Caco-2 (cell line): ENCODE measurements around the gene HRH2. TPM values are rescaled to one million over a fixed set of nuclear protein-coding genes. Genes with fewer than 3 reads are reported as not detected.

ENCODE experiments used
- BruUV-seq: library from RNA; stranded (reverse); fragments of 400-500 nt; replicated peaks from 2 replicates; lab custom pipeline; 2021; lab: Mats Ljungman, UMichigan
- CTCF ChIA-PET: fragments of 300-600 bp; sonication (Branson Sonifier 250); formaldehyde crosslinking; loops from one replicate; lab custom pipeline; 2022; ENCODE audit warnings: antibody characterized with exemption; lab: Charles Lee
- POLR2A ChIA-PET: fragments of 300-600 bp; sonication (Branson Sonifier 250); formaldehyde crosslinking; loops from one replicate; lab custom pipeline; 2022; ENCODE audit warnings: antibody characterized with exemption; lab: Charles Lee
- DNase-seq, 2 experiments: peaks; one replicate each; pipeline versions ENCODE4 v3.0.0 to v3.0.0-alpha.2; 2020 to 2022
- H3K27me3 ChIP-seq: replicated peaks from 2 replicates; pipeline ENCODE4 v1.6.0; 2011; ENCODE audit warnings: low read length; ENCODE audit not compliant: control insufficient read depth, insufficient read depth
- H3K36me3 ChIP-seq: 2 replicates; pipeline ENCODE4 v1.5.1; 2011; ENCODE audit warnings: low read length; ENCODE audit not compliant: control insufficient read depth, insufficient read depth
- H3K4me1 ChIP-seq: fragments of 250-450 bp; sonication (Bioruptor Pico); 2 replicates; pipeline ENCODE4 v1.5.1; 2020; ENCODE audit warnings: mild to moderate bottlenecking
- H3K4me3 ChIP-seq: 2 replicates; pipeline ENCODE4 v1.5.1; 2011; ENCODE audit warnings: low read depth, mild to moderate bottlenecking, control low read depth, low read length
- H3K9me3 ChIP-seq: fragments of 250-450 bp; sonication (Bioruptor Pico); 2 replicates; pipeline ENCODE4 v1.5.1; 2020; ENCODE audit warnings: mild to moderate bottlenecking, moderate library complexity
- H3K27ac Mint-ChIP-seq: one replicate; pipeline ENCODE4 v1.8.0; 2022; ENCODE audit warnings: mixed read lengths; ENCODE audit not compliant: unreplicated experiment
- H3K27me3 Mint-ChIP-seq: one replicate; pipeline ENCODE4 v1.8.0; 2022; ENCODE audit warnings: mixed read lengths; ENCODE audit not compliant: insufficient read depth, unreplicated experiment
- H3K36me3 Mint-ChIP-seq: one replicate; pipeline ENCODE4 v1.8.0; 2022; ENCODE audit warnings: mild to moderate bottlenecking, mixed read lengths; ENCODE audit not compliant: insufficient read depth, unreplicated experiment
- H3K4me1 Mint-ChIP-seq: one replicate; pipeline ENCODE4 v1.8.0; 2022; ENCODE audit warnings: low read depth, mixed read lengths; ENCODE audit not compliant: unreplicated experiment
- H3K4me3 Mint-ChIP-seq: one replicate; pipeline ENCODE4 v1.8.0; 2022; ENCODE audit warnings: mild to moderate bottlenecking, moderate library complexity, mixed read lengths; ENCODE audit not compliant: unreplicated experiment
- H3K9me3 Mint-ChIP-seq: one replicate; pipeline ENCODE4 v1.8.0; 2022; ENCODE audit warnings: mixed read lengths; ENCODE audit not compliant: unreplicated experiment
- intact Hi-C: fragments of 100-400 bp; cut with micrococcal nuclease; formaldehyde crosslinking; loops from one replicate; pipeline ENCODE4 v1.10.0; 2022; ENCODE audit not compliant: unreplicated experiment
- total RNA-seq: library from RNA; stranded (reverse); gene quantifications from 2 replicates; pipeline ENCODE4 v1.2.3, GENCODE V29; 2022
- TF ChIP-seq, protein P1 (sequence below), 2 experiments: fragments of 200-600 bp in 1 of 2; IDR thresholded peaks; 1 replicate in 1 of 2; 2 replicates in 1 of 2; pipeline versions ENCODE4 v1.5.1 to v1.8.0; 2011 to 2022; ENCODE audit warnings: antibody characterized with exemption in 1 of 2, control low read depth in 1 of 2, inconsistent platforms in 1 of 2, low read depth in 1 of 2, low read length in 1 of 2, mild to moderate bottlenecking in 1 of 2, moderate library complexity in 1 of 2; ENCODE audit not compliant: insufficient read depth in 1 of 2, severe bottlenecking in 1 of 2, unreplicated experiment in 1 of 2

HRH2 gene
- total RNA-seq, 1 experiment from 2014 or later, result not detected

DNA sequence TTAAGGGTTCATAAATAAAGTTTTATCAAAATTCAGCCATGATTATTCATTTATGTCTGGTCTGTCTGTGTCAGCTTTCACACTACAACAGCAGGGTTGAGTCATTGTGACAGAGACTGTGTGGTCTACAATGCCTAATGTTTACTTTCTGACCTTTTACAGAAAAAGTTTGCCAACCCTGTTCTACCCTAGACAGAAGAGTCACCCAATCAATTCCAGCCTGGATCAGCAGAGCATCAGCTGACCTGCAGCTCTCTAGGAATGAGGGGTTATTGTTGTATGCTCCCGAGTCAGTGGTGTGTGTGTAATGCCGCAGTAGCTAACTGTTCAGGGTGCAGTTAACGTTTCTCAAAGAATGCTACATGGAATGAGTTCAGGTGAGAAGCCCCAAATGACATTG lies 87.3 kb downstream of the HRH2 start:
- Histone ChIP-seq H3K4me1 (no peaks in the 10 kb centered on the region), H3K27me3 (no peaks in the 10 kb centered on the region), H3K9me3 (no peaks in the 10 kb centered on the region), H3K36me3 (no peaks in the 10 kb centered on the region), H3K4me3 (no peak overlapping the region)
- no peak overlapping the region for H3K4me3 Mint-ChIP-seq
- POLR2A ChIA-PET, result no interaction called here
- H3K4me1 Mint-ChIP-seq, result no peaks in the 10 kb centered on the region
- DNase-seq, result no peak
- no peaks in the 10 kb centered on the region for H3K36me3 Mint-ChIP-seq
- H3K9me3 Mint-ChIP-seq, result no peaks in the 10 kb centered on the region
- BruUV-seq, result no TSS peak
- H3K27ac Mint-ChIP-seq, result no peak overlapping the region
- TF ChIP-seq, protein P1, sequence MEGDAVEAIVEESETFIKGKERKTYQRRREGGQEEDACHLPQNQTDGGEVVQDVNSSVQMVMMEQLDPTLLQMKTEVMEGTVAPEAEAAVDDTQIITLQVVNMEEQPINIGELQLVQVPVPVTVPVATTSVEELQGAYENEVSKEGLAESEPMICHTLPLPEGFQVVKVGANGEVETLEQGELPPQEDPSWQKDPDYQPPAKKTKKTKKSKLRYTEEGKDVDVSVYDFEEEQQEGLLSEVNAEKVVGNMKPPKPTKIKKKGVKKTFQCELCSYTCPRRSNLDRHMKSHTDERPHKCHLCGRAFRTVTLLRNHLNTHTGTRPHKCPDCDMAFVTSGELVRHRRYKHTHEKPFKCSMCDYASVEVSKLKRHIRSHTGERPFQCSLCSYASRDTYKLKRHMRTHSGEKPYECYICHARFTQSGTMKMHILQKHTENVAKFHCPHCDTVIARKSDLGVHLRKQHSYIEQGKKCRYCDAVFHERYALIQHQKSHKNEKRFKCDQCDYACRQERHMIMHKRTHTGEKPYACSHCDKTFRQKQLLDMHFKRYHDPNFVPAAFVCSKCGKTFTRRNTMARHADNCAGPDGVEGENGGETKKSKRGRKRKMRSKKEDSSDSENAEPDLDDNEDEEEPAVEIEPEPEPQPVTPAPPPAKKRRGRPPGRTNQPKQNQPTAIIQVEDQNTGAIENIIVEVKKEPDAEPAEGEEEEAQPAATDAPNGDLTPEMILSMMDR (IDR thresholded peaks at IDR 0.05; ENCODE audit: insufficient read depth in 1 of 2, low read depth in 1 of 2, low read length in 1 of 2, severe bottlenecking in 1 of 2, unreplicated experiment in 1 of 2), result no peak
- H3K27me3 Mint-ChIP-seq, result peaks cover 7% of the 10 kb centered on the region
- CTCF ChIA-PET, result interaction anchor here (0.9 kb wide), 1 partner anchor 16 kb away, joined by 3 read pairs; no protein-coding TSS in a partner anchor
- intact Hi-C loops, result no loop called here

DNA sequence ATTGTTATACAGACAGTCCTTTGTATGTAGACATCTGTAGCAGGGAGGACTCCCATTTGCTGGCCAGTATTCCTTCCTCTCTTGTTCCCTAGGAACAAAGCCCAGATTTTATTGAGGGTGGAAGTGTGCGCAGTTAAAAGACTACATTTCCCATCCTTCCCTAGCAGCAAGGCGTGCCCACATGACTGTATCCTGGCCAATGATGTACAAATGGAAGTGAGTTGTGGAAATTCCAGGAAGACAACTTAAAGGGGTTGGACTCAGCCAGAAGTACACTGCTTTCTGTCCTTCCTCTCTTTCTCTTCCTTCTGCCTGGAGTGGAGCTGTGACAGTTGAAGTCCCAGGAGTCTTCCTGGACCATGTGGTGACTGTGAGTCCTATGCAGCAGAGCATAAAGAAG lies 89.0 kb downstream of the HRH2 start:
- Mint-ChIP-seq H3K36me3 (no peaks in the 10 kb centered on the region), H3K9me3 (no peaks in the 10 kb centered on the region), H3K27ac (no peak overlapping the region), H3K4me1 (no peaks in the 10 kb centered on the region), H3K27me3 (peaks cover 7% of the 10 kb centered on the region), H3K4me3 (no peak overlapping the region)
- no peaks in the 10 kb centered on the region for H3K27me3 ChIP-seq
- no peak overlapping the region for H3K4me3 ChIP-seq
- TF ChIP-seq, protein P1 (IDR thresholded peaks at IDR 0.05; ENCODE audit: insufficient read depth in 1 of 2, low read depth in 1 of 2, low read length in 1 of 2, severe bottlenecking in 1 of 2, unreplicated experiment in 1 of 2), result no peak
- no peaks in the 10 kb centered on the region for H3K9me3 ChIP-seq
- no peaks in the 10 kb centered on the region for H3K36me3 ChIP-seq
- no peaks in the 10 kb centered on the region for H3K4me1 ChIP-seq
- intact Hi-C loops, result no loop called here
- ChIA-PET POLR2A (no interaction called here), CTCF (interaction anchor here (1.0 kb wide), 1 partner anchor 17 kb away, joined by 4 read pairs; no protein-coding TSS in a partner anchor)
- BruUV-seq, result no TSS peak
- peak in 1 of 2 experiments; percentile 8 for DNase-seq

- Histone ChIP-seq H3K4me1 (no peaks in the 10 kb centered on the region), H3K27me3 (no peaks in the 10 kb centered on the region), H3K4me3 (no peak overlapping the region), H3K9me3 (no peaks in the 10 kb centered on the region), H3K36me3 (no peaks in the 10 kb centered on the region)
- intact Hi-C loops, result no loop called here
- POLR2A ChIA-PET, result no interaction called here
- Mint-ChIP-seq H3K4me3 (no peak overlapping the region), H3K4me1 (no peaks in the 10 kb centered on the region), H3K27ac (no peak overlapping the region), H3K27me3 (peaks cover 11% of the 10 kb centered on the region), H3K9me3 (no peaks in the 10 kb centered on the region), H3K36me3 (no peaks in the 10 kb centered on the region)
- TF ChIP-seq, protein P1 (IDR thresholded peaks at IDR 0.05; ENCODE audit: insufficient read depth in 1 of 2, low read depth in 1 of 2, low read length in 1 of 2, severe bottlenecking in 1 of 2, unreplicated experiment in 1 of 2), result no peak
- no peak for DNase-seq
- BruUV-seq, result no TSS peak
- CTCF ChIA-PET, result interaction anchor here (1.0 kb wide), 1 partner anchor 18 kb away, joined by 4 read pairs; no protein-coding TSS in a partner anchor
Observed at GRCh38 chr5:175747539-175748060, 89.7 kb downstream of the HRH2 start.
